Renal cortex interstitium (tissue), 15 donors: Measurements from ENCODE around the gene HPCA. TPM values are rescaled to one million over a fixed set of nuclear protein-coding genes. Genes with fewer than 3 reads are reported as not detected.

Experiments
- DNase-seq, 11 donors: peaks; one replicate each; pipeline ENCODE4 v3.0.0-alpha.2; 2013; ENCODE audit warnings: low read depth in 9 of 11, low spot score in 4 of 11; ENCODE audit errors: extremely low read depth in 1 of 11
- long read RNA-seq, 16 experiments: transcript quantifications; one replicate each; lab custom pipeline, GENCODE V29; 2026
- polyA plus RNA-seq, 3 donors: library from polyadenylated mRNA; unstranded; fragments of 120-200 nt; gene quantifications; one replicate each; pipeline ENCODE4 v1.2.1, GENCODE V29; 2013; ENCODE audit not compliant: insufficient read length in 3 of 3

HPCA gene
- polyA plus RNA-seq: under 1 TPM; 0.31 to 0.95 (median 0.71) TPM
- long read RNA-seq, donor 1: 0 reads
- long read RNA-seq, donor 2, partial matches to known transcripts: 0 of 1 reads
- long read RNA-seq, donor 2, other reads (novel, unspliced or antisense): 0 of 1 reads
- long read RNA-seq, donor 3: 0 reads
- long read RNA-seq, donor 4: 0 reads
- long read RNA-seq, donor 5: 0 reads
- long read RNA-seq, donor 6, partial matches to known transcripts: 0 of 1 reads
- long read RNA-seq, donor 6, other reads (novel, unspliced or antisense): 0 of 1 reads
- long read RNA-seq, donor 7, partial matches to known transcripts: 0 of 1 reads
- long read RNA-seq, donor 7, other reads (novel, unspliced or antisense): 0 of 1 reads
- long read RNA-seq, donor 8: 0 reads
- long read RNA-seq, donor 9, partial matches to known transcripts: 0 of 6 reads
- long read RNA-seq, donor 9, other reads (novel, unspliced or antisense): 6 of 6 reads
- long read RNA-seq, donor 10: 0 reads
- long read RNA-seq, donor 11: 0 reads
- long read RNA-seq, donor 12: 0 reads
- long read RNA-seq, donor 13: 0 reads
- long read RNA-seq, donor 14: 0 reads
- long read RNA-seq, donor 15: 0 reads
- long read RNA-seq, donor 16: 0 reads

DNA sequence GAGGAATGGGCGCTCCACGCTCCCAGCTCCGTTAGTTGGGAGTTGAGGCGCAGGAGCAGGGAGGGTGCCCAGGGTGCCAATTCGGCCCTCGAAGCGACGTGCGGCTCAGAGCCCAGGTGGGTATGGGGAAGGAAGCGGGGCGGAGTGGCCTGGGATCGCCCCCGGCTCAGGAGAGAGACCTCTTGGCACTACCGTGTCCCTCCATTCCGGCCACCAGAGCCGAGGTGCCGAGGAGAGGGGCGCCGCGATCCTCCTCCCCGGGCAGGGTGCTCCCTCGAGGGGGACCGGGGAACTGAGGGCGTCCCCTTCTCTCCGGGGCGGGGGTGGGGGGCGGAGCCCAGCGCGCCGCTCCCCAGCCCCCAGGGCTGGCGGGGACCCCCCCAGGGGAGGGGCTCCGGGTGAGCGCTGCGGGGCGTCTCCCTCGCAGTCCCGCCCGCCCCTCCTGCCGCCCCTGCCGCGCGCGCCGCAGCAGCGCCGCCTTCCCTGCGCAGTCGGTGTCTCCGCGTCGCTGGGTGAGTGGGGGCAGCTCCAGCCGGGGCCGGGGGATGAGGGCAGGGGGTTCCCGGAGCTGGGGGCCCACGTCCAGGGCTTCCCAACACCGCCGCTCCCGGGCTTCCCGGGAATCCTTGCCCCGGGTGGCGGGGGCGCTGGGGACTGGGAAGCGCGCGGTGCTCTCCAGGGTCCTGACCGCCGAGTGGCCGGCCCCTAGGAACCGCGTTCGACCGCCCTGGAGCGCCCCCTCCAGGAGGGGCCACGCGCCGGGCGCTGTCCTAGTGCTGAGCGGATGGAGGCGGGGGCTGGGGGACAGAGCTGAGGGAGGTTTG lies at the start of gene HPCA:
Gene HPCA, plus strand, starts transcription at position 488 of the 824 bp plus-strand sequence. CDS start 2,408 bp downstream, outside the sequence.
- DNase-seq: peak in 7 of 11 donors; percentile 60 to 80 (median 74)

DNA sequence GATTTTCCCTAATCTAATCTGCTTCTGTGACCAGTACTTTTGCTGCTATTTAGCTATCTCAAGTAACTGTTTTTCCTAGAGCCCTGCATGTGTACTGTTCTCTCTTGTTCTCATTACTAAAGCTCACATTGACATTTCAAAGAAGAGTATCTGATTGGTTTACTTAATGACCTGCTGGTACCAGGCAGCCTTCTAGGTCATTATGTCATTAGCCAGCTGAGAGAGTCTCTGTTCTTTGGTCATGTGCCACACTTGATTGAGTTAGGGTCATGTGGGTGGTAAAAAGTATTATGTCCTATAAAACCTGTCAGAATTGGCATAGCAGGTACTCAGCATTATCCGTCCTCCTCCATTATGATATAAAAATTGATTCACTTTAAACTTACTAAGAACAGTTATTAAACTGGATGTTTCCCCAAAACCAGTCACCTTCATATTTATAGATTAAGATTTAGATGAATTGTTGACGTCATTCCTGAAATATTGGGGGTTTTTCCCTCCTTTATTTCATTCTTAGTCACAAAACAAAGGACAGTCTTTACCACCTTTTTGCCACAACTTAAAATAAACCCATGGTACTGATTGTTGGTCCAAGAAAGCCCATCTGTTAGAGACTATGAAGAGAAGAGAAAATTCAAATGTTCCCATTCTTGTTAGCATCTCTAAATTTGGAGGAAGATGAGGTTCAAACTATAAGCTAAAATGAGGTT lies 37.8 kb upstream of the HPCA start:
- DNase-seq: no peak

DNA sequence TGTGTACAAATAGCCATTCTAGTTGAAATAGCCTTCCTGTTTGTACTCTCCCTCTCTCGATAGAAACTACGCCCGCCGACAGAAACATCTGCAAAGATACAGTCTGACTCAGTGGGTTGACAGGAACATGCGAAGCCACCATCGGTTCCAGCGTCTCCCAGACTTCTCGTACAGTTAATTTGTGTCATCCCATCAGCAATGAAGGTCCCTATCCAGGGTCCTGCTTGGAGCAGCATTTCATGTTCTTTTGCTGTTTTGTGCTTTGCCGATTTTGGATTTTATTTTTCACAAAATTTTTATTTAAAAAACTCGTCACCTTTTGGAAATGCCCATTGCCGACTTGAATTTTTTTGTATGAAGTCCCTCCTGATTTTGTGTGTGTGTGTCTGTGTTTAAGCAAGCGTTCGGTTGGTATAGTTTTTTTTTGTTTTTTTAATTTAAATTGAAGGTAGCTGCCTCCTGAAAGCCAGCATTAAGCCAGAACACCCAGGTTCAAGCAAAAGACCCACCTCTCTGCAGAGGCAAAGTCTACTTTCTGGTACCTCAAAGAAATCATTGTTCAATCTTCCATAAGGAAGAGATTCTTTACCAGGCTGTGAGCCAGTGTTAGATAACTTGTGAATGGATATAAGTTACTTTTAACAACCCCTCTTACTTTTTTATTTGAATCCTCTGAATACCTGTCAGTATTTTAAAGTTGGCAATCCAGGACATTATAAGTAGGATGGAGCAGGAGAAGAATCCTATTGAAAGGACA lies 30.3 kb upstream of the HPCA start:
- no peak for DNase-seq

DNA sequence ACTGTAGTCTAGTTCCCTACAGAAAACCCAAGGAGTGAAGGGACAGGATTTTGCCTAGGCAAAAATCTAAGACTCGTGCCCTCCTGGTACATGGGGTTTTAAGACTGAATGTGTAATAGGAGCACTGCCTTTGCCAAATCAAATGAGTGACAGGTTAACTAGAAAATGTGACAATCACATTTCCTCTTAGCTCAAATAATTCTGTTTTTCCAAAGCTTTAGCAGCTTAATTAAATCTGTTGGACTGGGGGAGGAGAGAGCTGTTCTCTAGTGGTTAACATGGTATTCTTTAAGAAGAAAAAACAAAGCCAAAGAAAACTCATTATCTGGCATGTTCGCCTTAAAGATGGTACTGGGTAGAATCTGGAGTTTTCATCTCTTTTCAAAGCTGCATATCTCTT lies 28.2 kb upstream of the HPCA start:
- no peak for DNase-seq

DNA sequence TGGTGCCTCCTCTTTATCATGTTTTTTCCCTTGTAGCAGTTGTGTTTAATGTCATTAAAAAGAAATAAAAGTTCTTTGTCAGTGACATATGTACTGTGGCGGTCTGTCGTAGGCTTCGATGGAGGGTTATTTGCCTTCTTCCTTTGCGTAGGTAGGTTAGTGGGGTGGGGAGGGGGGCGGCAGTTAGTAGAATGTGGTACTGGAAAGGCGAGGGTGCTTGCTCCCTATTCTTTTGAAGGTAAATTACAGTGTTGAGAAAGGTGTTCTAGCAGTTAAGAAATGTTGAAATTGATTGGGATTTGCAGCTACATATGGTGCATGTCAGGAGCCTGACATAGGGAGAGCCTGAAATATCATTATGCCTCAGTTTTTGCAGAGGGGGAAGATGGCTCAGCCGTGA lies 27.5 kb upstream of the HPCA start:
- DNase-seq: no peak

DNA sequence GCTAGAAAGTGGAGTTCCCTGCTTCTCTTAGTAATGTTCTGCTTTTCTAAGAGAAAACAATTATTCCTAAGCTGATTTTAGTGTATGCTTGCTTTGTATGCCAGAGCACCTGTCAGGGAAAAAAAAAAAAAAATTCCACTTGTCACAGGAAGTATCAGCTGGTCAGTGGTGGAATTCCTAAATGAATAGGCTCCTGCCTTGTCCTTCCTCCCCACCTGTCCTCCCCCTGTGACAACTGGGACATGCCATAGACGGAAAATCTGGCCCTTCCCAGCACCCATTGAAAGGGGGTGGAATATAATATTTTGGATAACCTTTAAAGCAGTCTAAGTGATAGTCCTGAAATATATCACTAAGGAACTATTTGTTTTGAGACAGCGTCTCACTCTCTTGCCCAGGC lies 26.4 kb upstream of the HPCA start:
- DNase-seq: no peak

DNA sequence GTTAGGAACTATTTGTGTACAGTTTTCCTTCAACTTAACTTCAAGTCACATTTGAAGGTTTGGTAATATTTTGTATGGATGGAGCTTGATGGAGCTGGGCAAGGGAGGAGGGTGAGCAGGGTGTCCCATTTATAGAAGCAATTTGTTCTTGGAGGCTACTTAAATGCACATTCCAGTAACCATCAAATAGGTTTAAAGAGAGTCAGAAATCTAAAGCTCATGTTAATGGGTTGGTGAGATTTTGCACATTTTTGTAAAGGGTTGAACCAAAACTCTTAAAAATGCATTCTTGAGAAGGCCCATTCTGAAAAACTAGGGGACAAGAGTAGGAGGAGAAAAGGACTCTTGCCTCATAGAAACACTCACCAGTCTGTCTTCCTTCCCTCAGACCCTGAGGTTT lies 25.7 kb upstream of the HPCA start:
- no peak for DNase-seq

DNA sequence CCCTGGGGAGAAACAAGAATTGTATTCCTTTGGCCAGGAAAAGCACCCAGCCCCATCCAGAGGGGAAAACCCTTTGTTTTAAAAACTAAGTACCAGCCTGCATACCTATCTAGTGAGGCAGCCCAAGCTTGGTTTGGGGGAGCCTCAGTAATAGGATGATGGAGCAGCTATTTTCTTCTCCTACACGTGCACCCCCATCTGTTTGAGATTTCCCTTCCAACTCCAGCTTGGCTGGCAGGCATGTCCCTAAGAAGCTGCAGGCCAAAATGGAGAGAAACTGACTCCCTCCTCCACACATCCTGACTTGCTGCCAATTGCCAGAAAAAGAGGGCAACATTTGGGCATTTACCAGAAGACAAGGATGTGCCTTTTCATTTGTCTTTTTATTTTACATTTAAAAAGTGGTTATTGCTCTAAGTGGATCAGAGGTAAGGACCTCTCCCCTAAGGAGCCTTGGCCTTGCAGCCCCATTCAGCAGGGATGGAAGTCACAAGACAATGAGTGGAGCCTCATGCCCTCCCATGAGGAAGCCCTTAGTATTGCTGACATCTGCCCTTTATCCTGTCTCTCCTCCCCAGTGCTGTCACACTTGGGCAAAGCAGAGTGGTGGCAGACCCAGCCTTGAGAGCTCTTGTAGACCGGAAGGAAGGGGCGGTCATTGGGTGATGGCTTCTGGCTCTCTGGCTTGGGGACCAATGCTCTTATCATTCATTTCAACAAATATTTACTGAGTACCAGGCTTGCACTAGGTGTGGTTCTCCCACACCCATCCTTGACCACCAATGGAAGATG lies 24.2 kb upstream of the HPCA start:
- no peak for DNase-seq

DNA sequence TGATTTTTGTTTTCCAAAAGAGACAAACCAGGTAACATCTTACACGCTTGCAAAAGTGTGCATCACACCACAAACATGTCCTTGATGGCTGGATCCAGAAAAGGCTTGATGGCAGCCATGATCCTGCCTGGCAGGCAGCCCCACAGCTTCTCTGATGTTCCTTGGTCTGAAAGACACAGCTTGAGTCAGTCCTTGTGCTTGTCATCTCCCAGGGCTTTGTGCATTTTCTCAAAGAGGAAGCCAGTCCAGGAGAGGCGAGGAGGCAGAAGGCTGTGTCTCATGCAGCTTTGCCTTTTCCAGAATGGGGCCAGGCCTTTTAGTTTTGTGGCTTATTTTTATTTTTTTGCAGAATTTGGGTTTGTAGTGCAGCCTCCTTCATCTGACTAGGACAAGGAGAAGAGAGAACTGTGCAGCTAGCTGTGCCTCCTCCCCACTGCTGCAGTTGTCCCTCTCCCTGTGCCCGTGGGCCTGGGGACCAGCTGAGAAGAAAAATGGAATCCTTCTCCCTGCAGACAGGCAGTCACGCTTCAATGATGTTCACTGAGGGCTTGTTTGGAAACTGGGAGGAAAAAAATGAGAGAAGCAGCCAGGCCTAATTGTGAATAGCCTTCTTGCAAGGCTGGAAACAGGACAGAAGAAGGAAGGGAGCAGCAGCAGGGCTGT lies 22.9 kb upstream of the HPCA start:
- no peak for DNase-seq

DNA sequence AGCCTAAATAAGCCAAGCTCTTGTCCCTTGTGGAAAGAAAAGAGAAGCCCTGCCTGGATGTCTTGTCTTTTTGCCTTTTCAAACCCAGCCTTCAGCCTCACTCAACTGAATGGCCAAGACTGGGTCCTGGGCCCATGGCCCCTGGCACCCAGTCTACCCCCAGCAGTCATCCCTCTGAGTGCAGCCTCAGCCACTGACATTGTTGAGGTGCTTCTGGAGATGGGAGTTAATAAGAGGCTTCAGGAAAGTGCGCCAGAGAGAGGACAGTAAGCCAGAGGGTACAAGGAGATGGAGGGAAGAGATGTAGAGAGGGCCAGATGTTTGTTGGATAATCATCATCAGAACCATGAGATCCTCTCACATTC lies 22.4 kb upstream of the HPCA start:
- no peak for DNase-seq

DNA sequence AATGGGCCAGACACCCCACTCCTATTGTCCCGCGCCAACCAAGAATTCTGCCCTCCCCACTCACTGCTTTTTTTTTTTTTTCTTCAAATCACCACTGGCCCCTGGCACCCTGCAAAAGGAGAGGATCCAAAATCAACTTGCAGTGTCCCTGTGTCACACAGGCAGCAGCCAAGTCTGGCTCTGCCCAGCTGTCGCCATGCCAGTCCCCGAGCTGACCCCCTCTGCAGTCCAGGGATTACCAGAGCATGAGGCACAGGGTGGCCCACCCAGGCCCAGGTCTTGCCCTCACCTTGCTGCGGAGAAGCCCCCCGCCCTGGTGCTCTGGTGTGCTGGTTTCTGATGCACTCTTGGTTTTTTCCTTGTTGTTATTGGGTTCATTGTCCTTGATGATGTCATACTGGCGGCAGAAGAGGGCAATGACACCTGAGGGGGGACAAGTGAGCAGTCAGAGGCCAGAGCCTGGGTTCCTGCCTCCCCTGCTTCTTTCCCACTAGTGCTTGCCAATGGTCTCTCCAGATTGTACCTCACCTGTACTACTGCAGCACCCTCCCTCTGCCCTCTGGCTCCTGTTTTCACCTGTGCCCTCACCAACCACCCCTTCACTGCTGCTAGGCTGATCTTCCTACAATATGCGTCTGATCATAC lies 21.8 kb upstream of the HPCA start:
- no peak for DNase-seq

DNA sequence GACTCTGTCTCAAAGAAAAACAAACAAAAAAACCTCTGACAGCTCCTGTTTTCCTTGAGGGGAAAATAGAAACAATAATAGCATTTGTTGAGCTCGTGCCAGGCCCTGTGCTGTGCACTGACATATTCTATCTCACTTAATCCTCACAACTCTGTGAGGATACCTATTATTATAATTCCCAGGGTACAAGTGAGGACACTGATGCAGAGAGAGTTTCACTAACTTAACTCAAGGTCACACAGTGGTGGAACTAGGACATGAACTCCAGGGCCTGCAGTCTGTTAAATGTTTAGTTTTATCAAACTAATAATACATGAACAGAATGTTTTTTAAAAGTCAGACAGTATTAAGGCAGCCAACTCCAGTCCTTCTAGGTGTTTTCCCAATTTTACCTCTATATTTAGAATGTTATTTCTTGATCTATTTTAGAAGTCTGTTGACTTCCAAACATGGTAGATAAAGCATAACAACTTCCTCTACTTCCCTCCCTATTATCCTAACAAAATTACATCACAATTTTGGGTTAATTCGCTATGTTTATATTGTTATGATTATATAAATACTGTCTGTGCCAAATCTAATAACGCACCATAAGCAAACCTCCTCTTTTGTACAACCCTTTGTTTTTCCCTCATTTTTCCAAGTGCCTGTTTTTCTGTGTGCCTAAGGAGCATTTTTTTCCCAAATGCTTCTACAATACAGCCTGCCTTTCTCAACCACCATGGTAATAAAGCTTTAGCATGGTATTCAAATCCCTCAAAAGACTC lies 20.5 kb upstream of the HPCA start:
- DNase-seq: no peak

DNA sequence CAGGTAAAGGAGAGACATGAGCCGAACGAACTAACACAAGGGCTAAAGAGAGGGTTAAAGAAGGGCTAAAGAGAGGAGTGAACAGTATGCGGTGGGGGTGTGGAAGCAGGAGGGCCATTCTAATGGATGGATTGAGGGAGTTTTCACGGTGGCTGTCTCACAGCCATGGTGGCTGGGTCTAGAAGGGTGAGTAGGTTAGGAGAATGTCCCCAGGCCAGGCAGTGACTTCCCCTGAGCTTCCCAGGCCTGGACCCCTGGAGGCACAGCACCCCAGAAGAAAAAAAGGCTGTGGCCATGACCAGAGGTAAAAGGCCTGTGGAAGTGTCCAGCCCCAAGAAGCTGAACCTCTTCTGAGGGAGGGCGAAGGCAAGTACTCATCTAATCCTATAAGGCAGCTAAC lies 19.1 kb upstream of the HPCA start:
- DNase-seq: no peak

DNA sequence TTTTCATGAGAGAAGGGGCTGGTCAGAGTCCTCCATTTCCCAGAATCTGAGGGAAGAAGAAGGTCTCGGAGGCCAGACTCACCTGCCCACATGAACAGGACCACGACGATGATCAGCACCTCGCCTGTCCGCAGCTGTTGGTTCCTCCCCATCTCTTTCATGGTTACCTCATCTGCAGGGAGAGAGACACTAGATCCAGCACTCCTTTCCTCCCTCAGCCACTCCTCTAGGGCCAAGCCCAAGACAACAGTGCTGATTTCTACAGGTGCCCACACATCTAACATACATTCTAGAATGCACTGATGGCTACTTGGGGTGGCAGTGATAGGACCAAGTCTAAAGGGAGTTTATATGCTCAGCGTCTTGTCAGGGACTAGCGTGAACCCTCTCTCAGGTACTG lies 18.6 kb upstream of the HPCA start:
- DNase-seq: no peak

DNA sequence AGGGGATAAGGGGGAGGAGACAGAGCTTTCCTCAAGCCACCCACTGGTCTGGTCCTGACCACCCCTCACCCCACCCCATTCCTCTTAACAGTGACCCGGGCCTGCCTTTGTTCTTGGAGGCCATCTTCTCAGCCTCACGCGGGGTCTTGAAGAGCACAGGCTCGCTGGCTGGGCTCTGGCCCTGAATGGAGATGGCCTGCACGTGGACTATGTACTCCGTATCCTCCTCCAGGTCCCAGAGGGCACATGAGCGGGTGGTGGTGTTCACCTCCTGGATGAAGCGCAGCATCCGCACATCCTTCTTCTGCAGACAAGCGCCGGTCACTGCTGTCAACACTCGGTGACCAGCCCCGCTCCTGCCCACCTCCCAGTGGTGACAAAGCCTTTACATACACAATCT lies 18.2 kb upstream of the HPCA start:
- DNase-seq: no peak

DNA sequence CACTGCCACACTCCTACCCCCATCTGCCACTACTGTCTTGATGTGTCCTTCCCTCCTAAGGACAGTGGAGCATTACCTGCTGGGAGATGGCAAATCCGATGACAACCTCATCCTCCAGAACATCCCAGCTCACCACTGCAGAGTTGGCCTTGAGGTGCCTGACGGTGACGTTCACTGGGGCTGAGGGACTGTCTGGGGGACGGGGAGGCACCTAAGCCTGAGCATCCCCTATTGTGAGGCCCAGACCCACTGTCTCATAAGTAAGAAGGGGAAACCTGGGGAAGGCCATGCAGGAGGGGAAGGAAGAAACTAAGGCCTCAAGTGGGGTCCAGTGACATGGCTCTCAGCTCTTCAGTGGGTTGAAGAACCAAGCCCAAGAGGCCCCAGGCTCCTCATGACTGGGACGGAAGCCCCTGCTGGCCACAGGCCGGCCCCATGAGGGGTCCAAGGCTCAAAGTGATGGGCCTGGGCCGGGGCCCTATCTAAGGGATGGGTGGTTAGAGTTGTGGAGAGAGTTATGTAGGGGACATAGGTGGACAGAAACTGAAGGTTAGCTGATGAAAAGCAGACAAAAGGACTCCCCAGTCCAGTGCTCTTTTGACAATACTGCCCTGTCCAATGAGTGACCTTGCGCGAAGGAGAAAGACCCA lies 17.4 kb upstream of the HPCA start:
- DNase-seq: no peak
